Stomach (tissue), 4 donors: Measurements from ENCODE around the gene KLHDC10.

Experiments
- CTCF ChIP-seq, 7 experiments: fragments of 450-650 bp in 4 of 7; fragments of 200-600 bp in 3 of 7; sonication (generic) in 3 of 7; IDR thresholded peaks; one replicate each; pipeline ENCODE4 v1.5.1; 2016 to 2019; ENCODE audit warnings: antibody characterized with exemption in 7 of 7, control low read depth in 2 of 7, mild to moderate bottlenecking in 1 of 7
- POLR2A ChIP-seq, 4 donors: fragments of 450-650 bp; IDR thresholded peaks; one replicate each; pipeline ENCODE4 v1.6.1; 2016; ENCODE audit warnings: antibody characterized with exemption in 4 of 4, control low read depth in 2 of 4, mild to moderate bottlenecking in 1 of 4, moderate library complexity in 1 of 4
- POLR2AphosphoS5 ChIP-seq, 3 donors: sonication (generic); formaldehyde crosslinking; IDR thresholded peaks; one replicate each; pipeline ENCODE4 v1.6.1; 2016; ENCODE audit warnings: antibody characterized with exemption in 3 of 3

DNA sequence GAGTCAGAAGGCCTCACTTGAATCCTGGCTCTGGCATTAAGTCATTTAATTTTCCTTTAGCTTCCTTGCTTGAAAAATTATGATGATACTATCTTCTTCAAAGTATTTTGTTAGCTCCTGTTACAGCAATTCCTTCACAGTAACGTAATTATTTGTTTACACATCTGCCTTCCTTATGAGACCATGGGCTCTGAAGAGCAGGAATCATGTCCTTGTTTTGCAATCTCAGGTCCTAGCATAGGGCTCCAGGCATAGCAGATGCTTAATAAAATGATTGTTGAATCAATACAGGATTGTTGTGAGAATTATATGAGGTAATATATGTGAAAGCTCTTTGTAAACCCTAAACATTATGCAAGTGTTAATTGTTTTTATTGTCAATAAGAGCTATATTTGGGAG, 25.5 kb downstream of the KLHDC10 start:
- TF ChIP-seq CTCF (IDR thresholded peaks at IDR 0.05), result no peak
- no peak for TF ChIP-seq POLR2AphosphoS5 (IDR thresholded peaks at IDR 0.05)
- no peak for TF ChIP-seq POLR2A (IDR thresholded peaks at IDR 0.05)
